ENCODE measurements around the gene COL28A1.

DNA sequence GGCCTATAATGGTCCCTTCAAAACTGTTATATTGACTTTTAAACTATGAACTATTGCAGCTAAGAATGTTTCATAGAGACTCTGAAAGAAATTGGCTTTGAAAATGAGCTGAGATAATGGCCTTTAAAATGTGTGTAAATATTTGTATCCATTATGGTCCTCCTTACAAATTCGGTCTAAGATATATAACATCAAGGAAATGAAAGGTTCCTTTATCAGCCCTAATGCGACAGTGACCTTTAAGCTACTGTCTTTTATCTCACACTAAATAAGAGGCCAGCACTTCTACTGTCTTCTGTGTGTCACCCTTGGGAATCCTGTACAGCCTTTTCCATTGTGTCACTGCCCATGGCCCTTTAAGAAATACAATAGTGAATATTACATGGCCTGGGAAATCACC is 19.5 kb downstream of the COL28A1 start:
- TF ChIP-seq YY1 (IDR thresholded peaks at IDR 0.05; ENCODE audit: insufficient read depth, insufficient read length) (no peak), ZNF274 (IDR thresholded peaks at IDR 0.05; ENCODE audit: low read depth, low read length) (no peak), SUZ12 (IDR thresholded peaks at IDR 0.05; ENCODE audit: extremely low read depth, insufficient read depth, insufficient read length) (no peak)

All from NT2/D1 (cell line).